DND-41 (cell line): ENCODE results near the gene TFR2.

ENCODE experiments used
- ATAC-seq: fragments of 200-7000 bp; cut with Tn5 transposase; 3 replicates; pipeline ENCODE4 v1.9.1; 2021; ENCODE audit warnings: low read depth; ENCODE audit not compliant: insufficient read depth
- DNase-seq: peaks from one replicate; pipeline ENCODE4 v3.0.0-alpha.2; 2020
- H2AFZ ChIP-seq: 2 replicates; pipeline ENCODE4 v1.6.0; 2012; ENCODE audit warnings: low read depth, low read length
- H3K27ac ChIP-seq: 2 replicates; pipeline ENCODE4 v1.5.1; 2012; ENCODE audit warnings: low read length, inconsistent platforms
- H3K27me3 ChIP-seq: fragments of 200-600 bp; sonication (generic); 2 replicates; pipeline ENCODE4 v1.6.0; 2012; ENCODE audit warnings: low read length, mild to moderate bottlenecking, inconsistent platforms; ENCODE audit not compliant: insufficient read depth, poor library complexity
- H3K36me3 ChIP-seq: 2 replicates; pipeline ENCODE4 v1.5.1; 2012; ENCODE audit warnings: low read length, inconsistent platforms; ENCODE audit not compliant: insufficient read depth
- H3K4me1 ChIP-seq: 2 replicates; pipeline ENCODE4 v1.5.1; 2012; ENCODE audit warnings: mild to moderate bottlenecking, low read length; ENCODE audit not compliant: insufficient read depth
- H3K4me2 ChIP-seq: 2 replicates; pipeline ENCODE4 v1.6.0; 2012; ENCODE audit warnings: mild to moderate bottlenecking, moderate library complexity, low read length, inconsistent platforms; ENCODE audit not compliant: insufficient read depth
- H3K4me3 ChIP-seq, 2 experiments: fragments of 200-600 bp in 1 of 2; shearing (Covaris generic) in 1 of 2; 2 replicates each; pipeline ENCODE4 v1.5.1; 2012 to 2016; ENCODE audit warnings: inconsistent platforms in 2 of 2, low read length in 2 of 2, mild to moderate bottlenecking in 2 of 2, low read depth in 1 of 2, moderate library complexity in 1 of 2
- H3K79me2 ChIP-seq: 2 replicates; pipeline ENCODE4 v1.6.0; 2012; ENCODE audit warnings: low read length, inconsistent platforms; ENCODE audit not compliant: insufficient read depth
- H3K9ac ChIP-seq: 2 replicates; pipeline ENCODE4 v1.6.0; 2012; ENCODE audit warnings: low read depth, mild to moderate bottlenecking, inconsistent platforms, low read length, moderate library complexity
- H3K9me3 ChIP-seq: 2 replicates; pipeline ENCODE4 v1.5.1; 2012; ENCODE audit warnings: low read length, moderate library complexity, mild to moderate bottlenecking, inconsistent platforms; ENCODE audit not compliant: insufficient read depth, severe bottlenecking
- H4K20me1 ChIP-seq: 2 replicates; pipeline ENCODE4 v1.6.0; 2012; ENCODE audit warnings: low read length; ENCODE audit not compliant: insufficient read depth
- EZH2 ChIP-seq: IDR thresholded peaks from 3 replicates; pipeline ENCODE4 v1.6.1; 2012; ENCODE audit warnings: borderline replicate concordance, low read depth, mild to moderate bottlenecking, moderate library complexity, low read length, inconsistent platforms; ENCODE audit not compliant: severe bottlenecking
- TF ChIP-seq, protein P1 (sequence below): IDR thresholded peaks from 2 replicates; pipeline ENCODE4 v1.5.1; 2012; ENCODE audit warnings: borderline replicate concordance, low read length, moderate library complexity, mild to moderate bottlenecking; ENCODE audit not compliant: poor library complexity, severe bottlenecking; ENCODE audit errors: extremely low read depth

Gene TFR2

DNA sequence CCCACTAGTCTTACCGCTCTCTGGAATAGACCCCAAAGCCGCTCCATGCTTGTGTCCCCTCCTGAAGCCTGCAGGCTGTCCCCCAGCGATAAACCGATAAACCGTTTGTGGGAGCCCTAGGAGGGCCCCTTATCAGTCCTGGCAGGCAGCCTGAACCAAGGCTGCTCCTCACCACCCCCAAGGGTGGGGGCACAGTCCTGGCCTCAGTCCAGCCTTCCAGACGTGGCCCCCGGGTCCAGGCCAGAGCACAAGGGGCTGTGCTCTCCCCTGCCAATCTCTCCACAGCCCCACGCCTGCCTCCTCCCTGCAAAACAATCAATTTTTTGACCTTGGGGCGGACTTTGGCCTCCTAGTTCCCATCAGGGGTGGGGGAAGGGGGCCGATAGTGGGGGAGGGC is at the start of gene TFR2:
TSS of gene TFR2 (minus strand) at position 90 of the 397 bp plus-strand sequence. CDS start at position 47, 43 bp downstream.
- no peak for ATAC-seq
- no peaks in the 10 kb centered on the region for H3K79me2 ChIP-seq
- no peaks in the 10 kb centered on the region for H4K20me1 ChIP-seq
- no peak within 1 kb of the TSS for H3K27ac ChIP-seq
- no peak within 1 kb of the TSS for H2AFZ ChIP-seq
- DNase-seq, result no peak
- no peak within 1 kb of the TSS for H3K9ac ChIP-seq
- no peaks in the 10 kb centered on the region for H3K4me1 ChIP-seq
- TF ChIP-seq, protein P1, sequence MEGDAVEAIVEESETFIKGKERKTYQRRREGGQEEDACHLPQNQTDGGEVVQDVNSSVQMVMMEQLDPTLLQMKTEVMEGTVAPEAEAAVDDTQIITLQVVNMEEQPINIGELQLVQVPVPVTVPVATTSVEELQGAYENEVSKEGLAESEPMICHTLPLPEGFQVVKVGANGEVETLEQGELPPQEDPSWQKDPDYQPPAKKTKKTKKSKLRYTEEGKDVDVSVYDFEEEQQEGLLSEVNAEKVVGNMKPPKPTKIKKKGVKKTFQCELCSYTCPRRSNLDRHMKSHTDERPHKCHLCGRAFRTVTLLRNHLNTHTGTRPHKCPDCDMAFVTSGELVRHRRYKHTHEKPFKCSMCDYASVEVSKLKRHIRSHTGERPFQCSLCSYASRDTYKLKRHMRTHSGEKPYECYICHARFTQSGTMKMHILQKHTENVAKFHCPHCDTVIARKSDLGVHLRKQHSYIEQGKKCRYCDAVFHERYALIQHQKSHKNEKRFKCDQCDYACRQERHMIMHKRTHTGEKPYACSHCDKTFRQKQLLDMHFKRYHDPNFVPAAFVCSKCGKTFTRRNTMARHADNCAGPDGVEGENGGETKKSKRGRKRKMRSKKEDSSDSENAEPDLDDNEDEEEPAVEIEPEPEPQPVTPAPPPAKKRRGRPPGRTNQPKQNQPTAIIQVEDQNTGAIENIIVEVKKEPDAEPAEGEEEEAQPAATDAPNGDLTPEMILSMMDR, result no peak
- no peak for TF ChIP-seq EZH2
- H3K4me3 ChIP-seq, result no peak within 1 kb of the TSS
- no peaks in the 10 kb centered on the region for H3K36me3 ChIP-seq
- H3K27me3 ChIP-seq, result no peaks in the 10 kb centered on the region
- no peak within 1 kb of the TSS for H3K4me2 ChIP-seq
- H3K9me3 ChIP-seq, result no peaks in the 10 kb centered on the region

DNA sequence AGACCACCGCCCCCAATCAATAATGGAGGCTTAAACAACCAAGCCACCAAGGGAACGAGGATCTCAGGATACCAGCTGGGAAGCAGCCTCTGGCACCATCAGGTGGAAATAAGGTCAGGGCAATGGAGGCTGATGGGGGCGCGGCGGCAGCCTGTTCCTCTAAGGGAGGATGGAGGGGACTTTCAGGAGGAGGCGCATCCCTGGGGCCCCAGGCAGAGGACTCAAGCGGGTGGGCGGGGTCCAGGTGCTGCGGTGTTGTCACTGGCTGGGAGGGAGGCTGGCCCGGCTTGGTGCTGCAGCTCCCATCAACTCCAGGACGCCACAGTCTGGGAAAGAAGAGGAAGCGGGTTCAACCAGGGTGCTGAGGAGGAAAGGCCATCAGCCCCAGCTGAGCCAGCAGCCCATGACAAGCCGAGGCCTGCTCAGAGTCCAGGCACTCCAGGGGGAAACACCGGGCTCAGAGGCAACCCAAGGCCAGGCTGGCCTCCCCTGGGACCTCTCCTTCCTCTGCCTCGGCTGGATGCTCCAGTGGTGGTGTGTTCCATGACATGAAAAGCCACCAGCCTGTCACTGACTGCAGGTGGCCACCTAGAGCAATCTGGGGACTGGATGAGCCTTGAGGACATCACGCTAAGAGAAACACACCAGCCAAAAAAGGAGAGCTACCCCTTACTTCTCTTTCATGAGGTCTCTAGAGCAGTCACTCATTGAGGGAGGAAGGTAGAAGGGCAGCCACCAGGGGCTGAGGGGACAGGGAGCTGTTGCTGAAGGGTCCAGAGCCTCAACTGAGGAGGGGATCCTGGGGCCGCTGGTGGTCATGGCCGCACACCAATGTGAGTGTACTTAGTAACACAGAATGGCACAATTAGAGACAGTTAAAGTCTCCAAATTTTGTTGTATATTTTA is 48.1 kb upstream of the TFR2 start:
- no peak overlapping the region for H2AFZ ChIP-seq
- peaks cover 62% of the 10 kb centered on the region for H3K79me2 ChIP-seq
- peaks cover 37% of the 10 kb centered on the region for H3K4me1 ChIP-seq
- H3K4me3 ChIP-seq, result no peak overlapping the region
- H3K36me3 ChIP-seq, result peaks cover 76% of the 10 kb centered on the region
- H3K9ac ChIP-seq, result no peak overlapping the region
- no peaks in the 10 kb centered on the region for H3K27me3 ChIP-seq
- H3K9me3 ChIP-seq, result no peaks in the 10 kb centered on the region
- no peak overlapping the region for H3K4me2 ChIP-seq
- ATAC-seq (no peak), DNase-seq (no peak)
- no peak for TF ChIP-seq EZH2
- TF ChIP-seq, protein P1, result no peak
- no peak overlapping the region for H3K27ac ChIP-seq
- H4K20me1 ChIP-seq, result peaks cover 84% of the 10 kb centered on the region

DNA sequence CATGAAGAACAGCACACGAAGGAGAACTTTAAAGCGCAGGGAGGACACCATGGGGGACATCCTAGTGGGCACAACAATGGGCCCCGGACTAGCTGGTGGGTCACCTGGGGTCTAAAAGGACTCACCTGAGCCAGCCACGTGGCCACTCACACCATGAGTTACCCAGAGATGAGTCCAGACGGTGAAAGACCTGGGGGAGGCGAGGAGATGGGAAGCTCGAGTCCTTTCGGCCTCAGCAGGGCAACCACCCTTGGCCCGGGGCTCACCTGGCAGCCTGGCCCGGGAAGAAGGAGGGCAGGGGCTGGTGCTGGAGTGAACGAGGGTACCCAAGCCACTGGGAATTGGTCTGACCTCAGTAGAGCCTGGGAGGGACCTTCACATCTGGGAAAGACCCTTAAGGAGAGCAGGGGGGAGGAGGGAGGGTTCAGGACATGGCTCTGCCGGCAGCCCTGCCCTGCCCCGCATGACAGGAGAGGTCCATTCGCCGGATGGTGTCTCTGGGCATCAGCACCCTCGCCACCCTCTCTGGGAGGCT is 47.0 kb upstream of the TFR2 start:
- H4K20me1 ChIP-seq, result peaks cover 87% of the 10 kb centered on the region

More for the DNA sequence above, 47.0 kb upstream of the TFR2 start:
- H3K27me3 ChIP-seq, result no peaks in the 10 kb centered on the region
- H3K4me3 ChIP-seq, result no peak overlapping the region
- peaks cover 87% of the 10 kb centered on the region for H3K36me3 ChIP-seq
- H3K9ac ChIP-seq, result no peak overlapping the region
- no peaks in the 10 kb centered on the region for H3K9me3 ChIP-seq
- H3K4me1 ChIP-seq, result peaks cover 35% of the 10 kb centered on the region
- DNase-seq (no peak), ATAC-seq (no peak)
- H3K27ac ChIP-seq, result no peak overlapping the region
- TF ChIP-seq EZH2, result no peak
- TF ChIP-seq, protein P1, result no peak
- no peak overlapping the region for H2AFZ ChIP-seq
- H3K4me2 ChIP-seq, result no peak overlapping the region
- peaks cover 58% of the 10 kb centered on the region for H3K79me2 ChIP-seq
